Smooth muscle cell (in vitro differentiated cells): ENCODE measurements around the gene RAVER2. TPM values are rescaled to one million over a fixed set of nuclear protein-coding genes. Genes with fewer than 3 reads are reported as not detected.

Experiments used
- DNase-seq: peaks from one replicate; lab custom pipeline; 2025; ENCODE audit not compliant: unreplicated experiment; lab: John Stamatoyannopoulos, UW
- H2AFZ ChIP-seq: fragments of 200-600 bp; sonication (generic); 2 replicates; pipeline ENCODE4 v1.6.0; 2016; ENCODE audit warnings: antibody characterized with exemption, low read depth, mild to moderate bottlenecking
- H3F3A ChIP-seq: fragments of 200-600 bp; sonication (generic); 2 replicates; pipeline ENCODE4 v1.6.0; 2017; ENCODE audit warnings: antibody characterized with exemption, low read depth
- H3K27ac ChIP-seq: fragments of 200-600 bp; sonication (generic); 2 replicates; pipeline ENCODE4 v1.5.1; 2016; ENCODE audit warnings: low read depth, mild to moderate bottlenecking
- H3K27me3 ChIP-seq: fragments of 200-600 bp; sonication (generic); 2 replicates; pipeline ENCODE4 v1.6.1; 2016; ENCODE audit warnings: low read depth, mild to moderate bottlenecking
- H3K36me3 ChIP-seq: fragments of 200-600 bp; sonication (generic); 2 replicates; pipeline ENCODE4 v1.5.1; 2016; ENCODE audit warnings: low read depth
- H3K4me1 ChIP-seq: fragments of 200-600 bp; sonication (generic); 2 replicates; pipeline ENCODE4 v1.5.1; 2016; ENCODE audit warnings: low read depth
- H3K4me2 ChIP-seq: fragments of 200-600 bp; sonication (generic); 2 replicates; pipeline ENCODE4 v1.6.0; 2016; ENCODE audit warnings: mild to moderate bottlenecking
- H3K4me3 ChIP-seq: fragments of 200-600 bp; sonication (generic); 2 replicates; pipeline ENCODE4 v1.5.1; 2016; ENCODE audit warnings: mild to moderate bottlenecking
- H3K79me2 ChIP-seq: fragments of 200-600 bp; sonication (generic); 2 replicates; pipeline ENCODE4 v1.6.0; 2016; ENCODE audit warnings: low read depth, mild to moderate bottlenecking
- H3K9ac ChIP-seq: fragments of 200-600 bp; sonication (generic); 2 replicates; pipeline ENCODE4 v1.6.0; 2016; ENCODE audit warnings: low read depth
- H3K9me3 ChIP-seq: fragments of 200-600 bp; sonication (generic); replicated peaks from 2 replicates; pipeline ENCODE4 v1.5.1; 2016; ENCODE audit warnings: low read depth
- H4K20me1 ChIP-seq: fragments of 200-600 bp; sonication (generic); 2 replicates; pipeline ENCODE4 v1.6.0; 2016; ENCODE audit warnings: low read depth
- WGBS: methylation state at CpG from one replicate; pipeline ENCODE4 v1.1.7; 2016; ENCODE audit warnings: low lambda C conversion rate; 5-methylcytosine and 5-hydroxymethylcytosine counted together
- polyA plus RNA-seq: library from polyadenylated mRNA; unstranded; fragments of >200 nt; fragmentation: Nextera tagmentation; extraction: Ambion mirVana; gene quantifications from 2 replicates; pipeline ENCODE4 v1.2.1, GENCODE V29; 2016
- total RNA-seq: library from RNA; depleted of rRNA; stranded (reverse); fragments of >200 nt; gene quantifications from 2 replicates; pipeline ENCODE4 v1.2.3, GENCODE V29; 2014
- TF ChIP-seq, protein P1 (sequence below): fragments of 200-600 bp; sonication (generic); IDR thresholded peaks from 2 replicates; pipeline ENCODE4 v1.5.1; 2017; ENCODE audit warnings: borderline replicate concordance, mild to moderate bottlenecking, antibody characterized with exemption; ENCODE audit not compliant: insufficient read depth, poor library complexity, severe bottlenecking

The RAVER2 gene
- total and polyA plus RNA-seq, 2 experiments from 2014 or later, result 2.8 to 9.8 TPM

DNA sequence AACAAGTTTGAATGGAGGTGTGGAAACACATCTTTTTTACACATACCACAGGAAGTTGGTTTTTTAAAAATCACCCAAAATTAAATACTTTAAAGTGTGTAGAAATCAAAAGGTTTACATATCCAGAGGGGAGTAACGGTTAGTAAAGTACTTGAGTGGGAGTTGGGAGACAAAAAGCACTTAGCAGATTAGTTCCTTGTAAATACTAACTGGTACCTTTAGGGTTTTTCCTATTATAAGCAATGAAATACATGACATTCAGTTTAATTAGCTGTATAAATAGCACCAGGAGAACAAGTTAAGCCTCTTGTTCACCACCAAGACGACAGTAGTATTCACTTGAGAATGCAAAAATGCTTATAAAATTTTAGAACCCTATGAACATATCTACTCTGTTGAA lies 23.7 kb upstream of the RAVER2 start:
- Histone ChIP-seq H3F3A (peaks cover 4% of the 10 kb centered on the region), H3K4me2 (no peak overlapping the region), H2AFZ (no peak overlapping the region), H3K9me3 (no peaks in the 10 kb centered on the region), H3K9ac (no peak overlapping the region), H3K27me3 (no peaks in the 10 kb centered on the region), H3K4me1 (no peaks in the 10 kb centered on the region), H3K27ac (no peak overlapping the region), H3K4me3 (no peak overlapping the region), H3K79me2 (no peaks in the 10 kb centered on the region), H4K20me1 (no peaks in the 10 kb centered on the region), H3K36me3 (no peaks in the 10 kb centered on the region)
- WGBS, result 64% methylated on average over 2 of the region's 2 CpGs
- DNase-seq, result no peak
- TF ChIP-seq, protein P1, sequence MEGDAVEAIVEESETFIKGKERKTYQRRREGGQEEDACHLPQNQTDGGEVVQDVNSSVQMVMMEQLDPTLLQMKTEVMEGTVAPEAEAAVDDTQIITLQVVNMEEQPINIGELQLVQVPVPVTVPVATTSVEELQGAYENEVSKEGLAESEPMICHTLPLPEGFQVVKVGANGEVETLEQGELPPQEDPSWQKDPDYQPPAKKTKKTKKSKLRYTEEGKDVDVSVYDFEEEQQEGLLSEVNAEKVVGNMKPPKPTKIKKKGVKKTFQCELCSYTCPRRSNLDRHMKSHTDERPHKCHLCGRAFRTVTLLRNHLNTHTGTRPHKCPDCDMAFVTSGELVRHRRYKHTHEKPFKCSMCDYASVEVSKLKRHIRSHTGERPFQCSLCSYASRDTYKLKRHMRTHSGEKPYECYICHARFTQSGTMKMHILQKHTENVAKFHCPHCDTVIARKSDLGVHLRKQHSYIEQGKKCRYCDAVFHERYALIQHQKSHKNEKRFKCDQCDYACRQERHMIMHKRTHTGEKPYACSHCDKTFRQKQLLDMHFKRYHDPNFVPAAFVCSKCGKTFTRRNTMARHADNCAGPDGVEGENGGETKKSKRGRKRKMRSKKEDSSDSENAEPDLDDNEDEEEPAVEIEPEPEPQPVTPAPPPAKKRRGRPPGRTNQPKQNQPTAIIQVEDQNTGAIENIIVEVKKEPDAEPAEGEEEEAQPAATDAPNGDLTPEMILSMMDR, result no peak

- Histone ChIP-seq H3K4me1 (no peaks in the 10 kb centered on the region), H2AFZ (no peak overlapping the region), H3K36me3 (no peaks in the 10 kb centered on the region), H3K4me2 (no peak overlapping the region), H3K27me3 (no peaks in the 10 kb centered on the region), H3K79me2 (no peaks in the 10 kb centered on the region), H4K20me1 (no peaks in the 10 kb centered on the region), H3F3A (peaks cover 4% of the 10 kb centered on the region), H3K27ac (no peak overlapping the region), H3K4me3 (no peak overlapping the region), H3K9ac (no peak overlapping the region), H3K9me3 (no peaks in the 10 kb centered on the region)
- no peak for DNase-seq
- TF ChIP-seq, protein P1, result no peak
- 85% methylated on average over 2 of the region's 2 CpGs for WGBS
These were observed 23.2 kb upstream of the RAVER2 start for GRCh38 chr1:64721576-64722145.

GRCh38 chr1:64727861-64728260 lies 17.0 kb upstream of the RAVER2 start:
- H3K36me3 ChIP-seq, result no peaks in the 10 kb centered on the region
- H3K4me1 ChIP-seq, result no peaks in the 10 kb centered on the region
- no peaks in the 10 kb centered on the region for H3K9me3 ChIP-seq
- no peaks in the 10 kb centered on the region for H3K79me2 ChIP-seq
- no peak overlapping the region for H2AFZ ChIP-seq
- TF ChIP-seq, protein P1, result no peak
- no peak overlapping the region for H3K9ac ChIP-seq
- no peak for DNase-seq
- H3K27me3 ChIP-seq, result no peaks in the 10 kb centered on the region
- no peak overlapping the region for H3K27ac ChIP-seq
- H3F3A ChIP-seq, result peaks cover 4% of the 10 kb centered on the region
- H3K4me2 ChIP-seq, result no peak overlapping the region
- H4K20me1 ChIP-seq, result no peaks in the 10 kb centered on the region
- no peak overlapping the region for H3K4me3 ChIP-seq
- WGBS, result 97% methylated on average over 1 of the region's 1 CpG
